H7 (cell line): Measurements from ENCODE around the gene GNAQ. TPM values are rescaled to one million over a fixed set of nuclear protein-coding genes. Genes with fewer than 3 reads are reported as not detected.
"Not testable (repeated sequence)": the region's sequence is repeated elsewhere in the genome, so short reads cannot be mapped to it uniquely, and the experiment has no call there.

Experiments
- DNase-seq: peaks from one replicate; pipeline ENCODE4 v3.0.0; 2012
- H3K27me3 ChIP-seq: 2 replicates; pipeline ENCODE4 v1.6.0; 2011; ENCODE audit warnings: mild to moderate bottlenecking, low read length; ENCODE audit not compliant: control insufficient read depth, insufficient read depth
- H3K36me3 ChIP-seq: replicated peaks from 2 replicates; pipeline ENCODE4 v1.5.1; 2011; ENCODE audit warnings: low read length; ENCODE audit not compliant: control insufficient read depth, insufficient read depth
- H3K4me3 ChIP-seq: 2 replicates; pipeline ENCODE4 v1.5.1; 2011; ENCODE audit warnings: low read depth, mild to moderate bottlenecking, control low read depth, low read length, moderate library complexity; ENCODE audit not compliant: insufficient read depth
- total RNA-seq: library from RNA; depleted of rRNA; stranded (reverse); fragments of >200 nt; shearing (Covaris generic); gene quantifications from 2 replicates; pipeline ENCODE4 v1.2.3, GENCODE V29; 2014; rRNA removed

GNAQ gene
- total RNA-seq: 24.8 and 29.8 TPM in 2 replicates

DNA sequence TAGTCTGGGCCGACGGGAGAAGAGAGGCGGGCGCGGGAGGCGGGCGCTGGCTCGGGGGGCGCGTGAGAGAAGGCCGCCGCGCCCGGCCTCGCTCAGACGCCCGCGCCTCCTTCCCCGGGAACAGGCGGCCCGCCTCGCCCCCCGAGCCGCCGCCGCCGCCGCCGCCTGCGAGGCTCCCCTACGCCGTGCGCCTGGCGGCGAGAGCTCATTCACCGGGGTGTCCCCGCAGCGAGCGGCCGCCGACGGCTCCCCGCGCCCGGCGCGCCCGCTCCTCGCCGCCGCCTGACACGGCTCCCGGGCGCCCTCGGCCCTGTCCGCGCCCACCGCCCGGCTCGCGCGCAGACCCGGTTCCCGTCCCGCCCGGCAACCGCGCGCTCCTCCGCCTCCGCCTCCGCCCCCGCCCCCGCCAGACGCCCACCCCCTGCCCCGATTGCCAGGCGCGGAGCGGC, at the start of gene GNAQ:
GNAQ (minus strand) TSS at position 368 of the 449 bp plus-strand sequence. CDS start 576 bp downstream, outside the sequence.
- H3K36me3 ChIP-seq: no peaks in the 10 kb centered on the region
- H3K27me3 ChIP-seq: no peaks in the 10 kb centered on the region
- DNase-seq: peak; percentile 77

DNA sequence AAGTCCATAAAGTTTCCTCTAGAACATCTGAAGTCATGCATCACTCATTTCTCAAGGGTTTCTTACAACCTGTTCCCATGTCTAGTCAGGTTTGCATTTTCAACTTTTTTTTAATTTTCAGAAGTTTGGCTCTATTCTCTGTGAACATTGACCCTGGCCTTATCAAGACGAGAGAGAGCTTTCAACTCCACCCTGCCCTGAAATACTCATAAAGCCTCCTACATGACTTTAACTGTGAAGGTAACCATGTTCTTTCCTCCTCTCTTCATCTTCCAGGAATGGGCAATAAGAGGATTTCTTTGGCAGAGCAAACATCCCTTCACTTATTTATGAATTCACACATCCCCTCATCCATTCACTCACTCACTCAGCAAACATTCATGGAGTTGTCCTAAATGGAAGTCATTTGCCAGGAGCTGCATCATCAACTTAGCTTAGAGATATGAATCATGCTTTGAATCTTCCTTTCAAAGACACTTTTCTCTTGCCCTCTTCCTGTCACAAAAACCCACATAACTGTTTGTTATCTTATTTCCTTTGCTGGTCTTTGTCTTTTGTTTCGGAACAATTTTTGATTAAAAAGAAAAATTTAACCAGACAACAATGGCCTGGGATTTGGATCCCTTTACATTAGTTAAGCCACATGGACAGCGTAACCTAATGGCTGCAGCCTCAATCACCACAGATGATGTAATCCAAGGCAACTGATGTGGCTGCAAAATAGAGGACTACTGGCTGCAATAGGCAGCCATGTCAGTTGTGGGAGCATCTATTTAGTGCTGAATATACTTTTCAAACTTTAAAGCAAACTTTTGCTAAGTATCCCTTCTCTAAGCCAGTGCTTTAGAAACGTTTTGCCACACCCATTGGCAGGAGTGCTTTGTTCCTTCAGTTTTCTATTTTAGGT, 43.0 kb upstream of the GNAQ start:
- Histone ChIP-seq H3K36me3 (no peaks in the 10 kb centered on the region), H3K4me3 (no peak overlapping the region), H3K27me3 (no peaks in the 10 kb centered on the region; the same call in 1 of the 2 replicates)
- no peak for DNase-seq

More for the DNA sequence above, at the start of gene GNAQ:
- H3K4me3 ChIP-seq: peak within 1 kb of the TSS; percentile 66

DNA sequence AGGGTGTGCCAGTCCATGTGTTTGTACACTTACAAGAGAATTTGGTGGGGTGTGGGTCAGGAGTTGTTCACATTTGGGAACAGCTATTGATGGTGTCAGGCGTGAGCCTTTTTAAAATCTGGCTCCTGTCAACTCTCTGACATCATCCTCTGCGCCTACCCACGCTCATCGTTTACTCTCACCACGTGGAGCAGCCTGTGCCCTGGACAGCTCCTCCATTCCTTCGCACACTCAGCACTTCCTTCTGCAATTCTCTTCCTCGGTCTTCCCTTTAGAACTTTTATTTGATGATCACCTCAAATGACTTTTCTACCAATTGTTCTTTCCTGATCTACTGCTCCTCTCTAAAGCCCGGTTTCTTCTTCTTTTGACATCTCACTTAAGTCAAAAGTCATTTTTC, 42.1 kb upstream of the GNAQ start:
- H3K4me3 ChIP-seq: no peak overlapping the region
- H3K27me3 ChIP-seq: no peaks in the 10 kb centered on the region; the same call in 1 of the 2 replicates

DNA sequence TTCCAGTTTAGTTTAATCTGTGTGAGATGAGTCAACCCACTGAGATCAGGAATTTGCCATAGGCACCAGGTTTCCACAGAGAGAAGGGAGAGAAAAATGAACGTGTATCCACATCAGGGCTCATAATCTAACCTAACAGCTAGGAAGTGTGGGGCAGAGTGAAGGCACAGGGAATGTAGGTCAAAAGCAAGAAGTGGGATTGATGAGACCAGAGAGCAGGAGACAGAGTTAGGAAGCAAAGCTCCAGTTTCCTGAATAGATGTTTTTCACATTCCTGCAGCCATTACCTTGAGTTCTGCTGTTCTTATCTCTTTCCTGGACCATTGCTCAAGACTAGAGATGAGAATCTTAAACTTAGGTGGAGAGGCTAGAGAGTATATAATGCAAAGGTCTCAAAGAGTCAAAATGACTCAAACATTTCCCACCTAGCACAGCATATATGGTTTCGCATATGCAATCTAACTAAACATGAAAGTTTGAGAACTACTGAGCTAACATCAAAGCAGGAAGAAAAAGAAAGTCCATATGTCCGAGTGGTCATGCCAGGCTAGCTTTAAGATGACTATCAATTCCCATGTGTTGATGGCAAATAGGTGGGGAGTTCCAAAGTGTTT, 41.1 kb upstream of the GNAQ start:
- H3K27me3 ChIP-seq: no peaks in the 10 kb centered on the region; the same call in 1 of the 2 replicates
- DNase-seq: no peak
- H3K36me3 ChIP-seq: no peaks in the 10 kb centered on the region
- H3K4me3 ChIP-seq: no peak overlapping the region

More for the DNA sequence above, 42.1 kb upstream of the GNAQ start:
- H3K36me3 ChIP-seq: no peaks in the 10 kb centered on the region
- DNase-seq: no peak

DNA sequence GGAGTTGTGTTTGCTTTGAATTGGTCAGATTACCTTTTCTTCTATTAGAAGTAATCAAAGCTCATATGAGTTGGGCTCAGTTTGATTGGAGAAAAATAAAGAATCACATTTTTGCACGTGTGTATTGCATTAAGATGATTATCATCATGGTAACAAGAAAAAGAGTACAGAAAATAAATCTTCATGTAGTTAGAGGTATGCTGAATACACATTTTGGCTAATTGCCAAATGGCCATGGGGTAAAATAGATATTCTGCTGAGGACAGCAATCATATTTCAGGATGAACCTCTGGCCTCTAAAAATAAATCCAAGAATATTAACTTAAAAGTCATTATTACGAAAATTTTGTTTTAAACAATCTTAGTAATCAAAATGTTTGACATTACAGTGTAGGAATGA, 38.9 kb upstream of the GNAQ start:
- no peaks in the 10 kb centered on the region for H3K36me3 ChIP-seq
- no peaks in the 10 kb centered on the region; the same call in 1 of the 2 replicates for H3K27me3 ChIP-seq
- H3K4me3 ChIP-seq: no peak overlapping the region
- no peak for DNase-seq

DNA sequence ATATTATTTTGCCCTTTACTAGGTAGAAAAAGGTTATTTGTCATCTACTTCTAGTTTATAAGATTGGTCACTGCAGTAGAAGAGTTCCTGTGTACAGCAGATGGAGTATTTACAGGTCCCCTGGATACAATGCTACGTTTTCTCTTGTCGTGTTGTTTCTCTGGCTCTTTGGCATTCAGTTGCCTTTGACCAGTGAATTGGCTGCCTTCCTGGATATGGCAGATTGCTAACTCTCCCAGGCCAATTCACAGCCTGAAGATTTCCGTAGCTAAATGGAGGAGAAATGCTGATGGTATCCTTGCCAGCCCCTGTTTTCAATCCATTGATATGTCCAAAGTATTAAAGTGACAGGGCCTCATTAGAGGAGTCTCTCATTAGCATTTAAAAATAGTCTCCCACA, 32.5 kb upstream of the GNAQ start:
- Histone ChIP-seq H3K27me3 (no peaks in the 10 kb centered on the region), H3K36me3 (no peaks in the 10 kb centered on the region), H3K4me3 (no peak overlapping the region)
- no peak for DNase-seq

DNA sequence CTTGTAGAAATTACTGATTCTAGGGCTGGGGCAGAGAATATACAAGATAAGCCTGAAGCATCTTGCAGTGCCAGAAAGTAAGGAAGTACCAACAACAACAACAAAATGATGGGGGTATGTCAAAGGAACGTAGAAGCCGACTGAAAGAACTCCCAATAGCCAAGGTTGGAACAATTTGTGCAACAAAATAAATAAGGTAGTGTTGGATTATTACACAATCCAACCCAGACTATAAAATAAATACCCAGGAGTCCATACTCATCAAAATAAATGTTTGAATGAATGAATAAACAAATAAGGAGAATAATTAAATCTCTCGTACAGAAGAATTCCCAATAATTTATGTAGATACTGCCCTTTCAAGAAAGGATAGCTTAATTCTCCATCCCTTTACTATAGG, 31.1 kb upstream of the GNAQ start:
- no peak for DNase-seq
- Histone ChIP-seq H3K27me3 (no peaks in the 10 kb centered on the region), H3K4me3 (no peak overlapping the region), H3K36me3 (no peaks in the 10 kb centered on the region)

DNA sequence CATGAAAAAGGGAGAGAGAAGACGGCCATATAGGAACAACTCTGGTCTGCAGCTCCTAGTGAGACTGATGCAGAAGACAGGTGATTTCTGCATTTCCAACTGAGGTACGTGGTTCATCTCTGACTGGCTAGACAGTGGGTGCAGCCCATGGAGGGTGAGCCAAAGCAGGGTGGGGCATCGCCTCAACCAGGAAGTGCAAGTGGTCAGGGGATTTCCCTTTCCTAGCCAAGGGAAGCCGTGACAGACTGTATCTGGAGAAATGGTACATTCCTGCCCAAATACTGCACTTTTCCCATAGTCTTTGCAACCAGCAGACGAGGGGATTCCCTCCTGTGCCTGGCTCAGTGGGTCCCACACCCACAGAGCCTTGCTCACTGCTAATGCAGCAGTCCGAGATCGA, 22.6 kb upstream of the GNAQ start:
- DNase-seq, H3K4me3 ChIP-seq, H3K27me3 ChIP-seq, H3K36me3 ChIP-seq: not testable (repeated sequence)

DNA sequence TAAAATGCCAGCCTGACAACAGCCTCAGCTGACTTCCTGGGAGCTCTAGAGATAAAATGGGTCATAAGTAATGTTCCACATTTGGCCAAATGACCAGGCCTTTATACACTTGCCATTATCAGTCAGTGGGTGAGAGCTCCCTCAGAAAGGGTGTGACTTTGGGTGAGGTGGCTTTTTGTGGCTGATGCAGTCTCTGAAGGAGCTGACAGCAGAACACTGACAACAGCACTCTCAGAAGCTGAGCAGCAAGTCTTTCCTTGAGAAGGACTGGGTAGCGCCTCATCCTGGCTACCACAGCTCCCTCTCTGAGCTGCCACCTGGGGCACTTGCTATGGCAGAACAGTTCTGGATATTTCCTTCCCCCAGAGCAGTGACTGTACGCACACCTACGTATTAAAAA, 22.0 kb upstream of the GNAQ start:
- DNase-seq: no peak
- Histone ChIP-seq H3K36me3 (no peaks in the 10 kb centered on the region), H3K27me3 (no peaks in the 10 kb centered on the region), H3K4me3 (no peak overlapping the region)

DNA sequence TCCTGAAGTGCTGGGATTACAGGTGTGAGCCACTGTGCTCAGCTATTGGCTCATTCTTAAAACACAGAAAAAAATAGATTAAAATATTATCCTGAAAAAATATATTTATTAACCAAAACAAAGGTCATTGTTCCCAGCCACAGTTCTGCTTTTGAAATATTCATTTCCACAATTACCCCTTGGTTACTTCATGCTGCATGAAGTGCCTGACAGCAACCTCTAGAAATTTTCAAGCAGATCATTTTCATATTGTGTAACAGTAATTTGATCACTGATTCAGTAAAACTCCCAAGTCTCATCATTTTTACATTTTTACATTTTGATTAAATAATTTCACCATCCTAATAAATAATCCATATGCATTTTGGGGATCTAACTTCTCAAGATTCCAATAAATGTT, 18.8 kb upstream of the GNAQ start:
- Histone ChIP-seq H3K27me3 (no peaks in the 10 kb centered on the region), H3K36me3 (no peaks in the 10 kb centered on the region), H3K4me3 (no peak overlapping the region)
- DNase-seq: no peak

DNA sequence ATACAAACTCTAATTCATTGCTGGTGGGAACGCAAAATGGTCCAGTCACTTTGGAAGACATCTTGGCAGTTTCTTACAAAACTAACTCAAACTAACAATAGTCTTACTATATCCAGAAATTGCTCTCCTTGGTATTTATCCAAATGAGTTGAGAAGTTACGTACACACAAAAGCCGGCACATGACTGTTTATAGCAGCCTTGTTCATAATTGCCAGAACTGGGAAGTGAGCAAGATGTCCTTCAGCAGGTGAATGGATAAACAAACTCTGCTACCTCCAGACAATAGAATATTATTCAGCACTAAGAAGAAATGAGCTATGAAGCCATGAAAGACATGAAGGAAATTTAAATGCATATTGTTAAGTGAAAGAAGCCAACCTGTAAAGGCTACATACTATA, 17.9 kb upstream of the GNAQ start:
- Histone ChIP-seq H3K36me3 (no peaks in the 10 kb centered on the region), H3K4me3 (no peak overlapping the region), H3K27me3 (no peaks in the 10 kb centered on the region)
- DNase-seq: no peak

DNA sequence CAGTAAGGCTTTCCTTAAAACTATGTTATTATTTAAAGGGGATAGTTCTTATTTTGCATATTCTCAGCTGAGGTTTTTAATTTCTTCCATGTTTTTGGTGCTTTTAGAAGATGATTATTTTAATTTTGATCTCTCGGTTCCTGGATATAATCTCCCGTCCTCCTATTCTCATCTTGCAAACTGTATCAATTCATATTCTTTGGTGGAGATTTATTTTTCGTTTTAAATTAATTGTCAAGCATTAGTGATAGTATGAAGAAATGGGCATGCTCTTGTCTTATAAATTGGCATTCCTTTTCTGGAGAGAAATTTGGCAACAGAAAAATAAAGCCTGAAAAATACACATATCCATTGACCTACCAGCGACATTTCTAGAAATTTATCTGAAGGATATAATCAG, 15.5 kb upstream of the GNAQ start:
- H3K4me3 ChIP-seq: no peak overlapping the region

DNA sequence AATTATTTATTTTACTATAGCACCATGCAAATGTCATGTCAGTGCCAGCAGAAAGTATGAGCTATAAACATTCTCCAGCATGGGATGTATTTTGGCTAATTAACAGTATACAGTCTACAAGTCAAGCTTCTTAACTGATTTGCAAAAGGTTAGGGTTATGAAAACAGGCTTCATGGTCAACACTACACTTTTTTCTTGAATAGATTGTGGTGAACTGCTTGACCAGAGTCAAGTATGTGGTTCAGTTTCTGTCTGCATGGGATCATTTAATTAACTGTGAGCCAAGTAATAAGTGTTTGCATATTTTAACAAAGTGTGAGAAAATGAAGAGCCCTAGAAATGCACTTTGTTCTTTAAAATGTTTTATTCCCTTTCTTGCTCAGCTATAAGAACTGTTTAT, 14.5 kb upstream of the GNAQ start:
- no peaks in the 10 kb centered on the region for H3K27me3 ChIP-seq
- no peak for DNase-seq
- H3K36me3 ChIP-seq: no peaks in the 10 kb centered on the region
- no peak overlapping the region for H3K4me3 ChIP-seq

More for the DNA sequence above, 15.5 kb upstream of the GNAQ start:
- no peak for DNase-seq
- H3K36me3 ChIP-seq: no peaks in the 10 kb centered on the region
- no peaks in the 10 kb centered on the region for H3K27me3 ChIP-seq

DNA sequence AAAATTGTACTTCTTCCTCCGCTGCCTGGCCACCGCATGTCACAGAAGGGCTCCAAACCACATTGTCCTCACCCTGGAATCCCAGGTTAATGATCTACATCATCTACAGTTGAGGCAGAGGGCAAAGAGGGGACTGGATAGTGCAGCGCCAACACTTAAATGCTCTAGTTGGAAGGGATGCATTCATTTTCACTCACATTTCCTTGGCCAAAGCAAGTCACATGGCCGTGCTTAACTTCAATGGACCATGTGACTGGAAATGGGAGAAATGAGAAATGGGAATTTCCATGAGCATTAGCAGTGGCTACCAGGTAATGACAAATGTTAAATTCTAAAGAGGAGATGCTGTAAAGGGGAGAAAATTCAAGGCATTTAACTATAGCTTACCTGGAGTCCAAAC, 13.3 kb upstream of the GNAQ start:
- no peak for DNase-seq
- Histone ChIP-seq H3K27me3 (no peaks in the 10 kb centered on the region), H3K4me3 (no peak overlapping the region), H3K36me3 (no peaks in the 10 kb centered on the region)

DNA sequence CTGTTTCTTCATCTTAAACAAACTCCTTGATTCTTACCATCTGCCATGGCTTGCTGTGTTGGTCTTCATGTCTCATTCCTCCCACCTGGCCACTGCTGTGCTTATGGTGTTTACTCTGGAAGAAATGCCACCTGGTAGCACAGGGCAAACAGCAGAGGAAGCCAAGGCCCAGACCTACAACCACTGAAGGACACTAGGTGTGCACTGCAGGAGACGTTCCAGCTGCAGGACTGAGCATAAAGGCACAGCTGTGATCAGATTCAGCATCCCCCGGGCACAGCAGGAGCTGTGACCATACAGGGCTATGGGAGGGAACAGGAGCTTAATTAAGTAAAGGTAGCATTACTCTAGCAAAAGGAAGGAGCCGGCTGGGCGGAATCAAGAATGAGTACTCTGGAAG, 12.6 kb upstream of the GNAQ start:
- H3K36me3 ChIP-seq: no peaks in the 10 kb centered on the region
- no peaks in the 10 kb centered on the region for H3K27me3 ChIP-seq
- no peak for DNase-seq
- H3K4me3 ChIP-seq: no peak overlapping the region
